Keratinocyte (primary cell): ENCODE results near the gene CDC25C.
"Not testable (repeated sequence)": the region's sequence is repeated elsewhere in the genome, so short reads cannot be mapped to it uniquely, and the experiment has no call there.

Source experiments
- CTCF ChIP-seq, 3 experiments: IDR thresholded peaks in 1 of 3; conservative IDR thresholded peaks in 1 of 3; optimal IDR thresholded peaks in 1 of 3; 2 replicates in 2 of 3; 3 replicates in 1 of 3; pipeline versions ENCODE3 to v1.5.1; 2011; ENCODE audit warnings: low read length in 3 of 3, mild to moderate bottlenecking in 3 of 3, moderate library complexity in 2 of 3, control low read depth in 1 of 3, inconsistent platforms in 1 of 3; ENCODE audit not compliant: insufficient read depth in 2 of 3; ENCODE audit errors: extremely low read depth in 1 of 3
- EZH2 ChIP-seq: IDR thresholded peaks from one replicate; pipeline ENCODE4 v1.6.1; 2012; ENCODE audit warnings: inconsistent platforms, mild to moderate bottlenecking, low read length, moderate library complexity

GRCh38 chr5:138247800-138248199 lies 83.8 kb downstream of the CDC25C start:
- TF ChIP-seq EZH2; CTCF (optimal IDR thresholded peaks at IDR 0.05 in 1 of 3, IDR thresholded peaks at IDR 0.05 in 1 of 3, conservative IDR thresholded peaks at IDR 0.05 in 1 of 3; ENCODE audit: extremely low read depth in 1 of 3, insufficient read depth in 2 of 3, low read length in 3 of 3): not testable (repeated sequence)
